NCI-H774 (cell line): ENCODE data around the gene CTBP2.

Source experiments
- DNase-seq: peaks from one replicate; lab custom pipeline; 2025; lab: John Stamatoyannopoulos, UW

Gene CTBP2

DNA sequence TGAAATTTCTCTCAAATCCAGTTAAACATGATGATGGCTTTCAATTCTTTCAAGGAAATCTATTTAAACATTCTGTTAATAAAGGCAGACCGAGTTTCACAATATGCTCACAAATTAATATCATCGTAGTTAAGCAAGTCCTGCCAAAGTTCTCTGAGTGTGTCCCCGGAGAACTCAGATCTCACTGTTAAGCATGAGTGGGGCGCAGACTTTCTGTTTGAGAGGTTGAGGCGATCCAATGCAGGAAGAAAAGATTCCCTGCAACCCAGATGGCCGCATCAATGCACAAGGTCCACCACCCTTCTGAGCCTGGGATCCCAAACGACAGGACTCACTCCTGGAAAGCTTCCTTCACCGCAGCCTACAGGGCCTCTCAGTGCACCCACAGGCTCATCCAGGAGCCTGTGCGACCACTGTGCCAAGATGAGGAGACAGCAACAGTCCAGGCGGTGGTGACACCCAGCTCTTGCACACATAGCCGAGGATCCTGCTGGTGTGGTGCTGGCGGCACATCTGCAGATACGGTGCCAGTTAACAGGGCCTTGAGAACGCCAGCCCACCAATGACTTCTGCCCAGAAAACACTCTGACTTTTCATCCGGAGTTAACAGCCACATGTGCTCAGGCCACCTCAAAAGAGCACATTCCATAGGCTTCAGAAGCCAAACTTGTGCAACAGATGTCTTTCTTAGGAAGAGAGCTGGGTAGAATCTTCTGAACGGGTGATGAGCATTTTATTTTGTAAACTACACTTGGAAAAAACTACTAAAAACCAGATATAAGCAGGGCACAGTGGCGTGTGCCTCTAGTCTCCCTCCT lies 116.3 kb downstream of the CTBP2 start:
- DNase-seq, result no peak

DNA sequence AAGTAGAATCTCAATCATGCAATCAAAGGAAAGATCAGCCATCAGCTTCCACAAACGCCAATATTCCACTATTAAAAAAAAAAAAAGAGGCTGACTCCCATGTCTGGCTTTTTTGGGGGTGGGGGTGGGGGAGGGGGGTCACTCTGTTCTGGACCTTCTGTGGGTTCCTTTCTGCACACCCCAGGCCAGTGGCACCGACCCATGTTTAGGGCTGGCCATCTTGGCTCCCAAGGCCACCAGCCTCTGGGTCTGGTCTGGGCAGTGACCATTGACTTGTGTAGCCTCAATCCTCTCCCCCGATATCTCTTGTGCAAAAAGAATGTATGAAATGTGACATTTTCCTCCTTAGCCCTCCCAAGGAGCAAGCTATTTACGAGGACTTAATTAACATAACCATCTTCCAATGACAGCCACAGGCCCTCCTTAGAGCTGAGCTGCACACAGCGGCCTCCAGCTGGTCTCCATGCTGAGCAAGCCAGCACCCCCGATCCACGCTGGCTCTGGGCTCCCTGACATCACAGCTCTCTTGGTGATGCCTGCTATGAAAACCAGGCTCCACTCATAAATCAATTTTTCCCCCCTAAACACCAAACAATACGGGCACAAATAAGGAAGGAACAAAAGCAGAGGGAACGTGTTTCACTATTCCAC lies 118.4 kb downstream of the CTBP2 start:
- no peak for DNase-seq

DNA sequence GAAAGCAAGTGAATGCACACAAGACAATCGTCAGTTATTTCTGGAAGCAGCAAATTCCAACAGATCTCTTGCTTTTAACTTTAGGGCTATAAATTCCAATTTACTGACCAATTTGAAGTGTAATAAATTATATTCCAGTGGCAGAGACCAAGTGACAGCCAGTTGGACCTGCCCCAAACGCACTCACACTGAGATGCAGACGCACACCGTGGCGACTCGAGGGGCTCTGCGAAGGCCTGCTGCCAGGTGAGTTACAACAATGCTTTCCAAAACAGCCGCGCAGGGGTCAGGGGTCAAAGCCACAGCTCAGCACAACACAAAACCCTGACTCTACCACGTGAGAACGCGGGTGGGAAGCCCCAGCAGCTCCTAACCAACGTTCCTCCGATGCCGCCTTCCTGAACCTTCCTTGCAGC lies 121.0 kb downstream of the CTBP2 start:
- no peak for DNase-seq

GRCh38 chr10:125038637-125039036 lies 121.7 kb downstream of the CTBP2 start:
- DNase-seq, result no peak

DNA sequence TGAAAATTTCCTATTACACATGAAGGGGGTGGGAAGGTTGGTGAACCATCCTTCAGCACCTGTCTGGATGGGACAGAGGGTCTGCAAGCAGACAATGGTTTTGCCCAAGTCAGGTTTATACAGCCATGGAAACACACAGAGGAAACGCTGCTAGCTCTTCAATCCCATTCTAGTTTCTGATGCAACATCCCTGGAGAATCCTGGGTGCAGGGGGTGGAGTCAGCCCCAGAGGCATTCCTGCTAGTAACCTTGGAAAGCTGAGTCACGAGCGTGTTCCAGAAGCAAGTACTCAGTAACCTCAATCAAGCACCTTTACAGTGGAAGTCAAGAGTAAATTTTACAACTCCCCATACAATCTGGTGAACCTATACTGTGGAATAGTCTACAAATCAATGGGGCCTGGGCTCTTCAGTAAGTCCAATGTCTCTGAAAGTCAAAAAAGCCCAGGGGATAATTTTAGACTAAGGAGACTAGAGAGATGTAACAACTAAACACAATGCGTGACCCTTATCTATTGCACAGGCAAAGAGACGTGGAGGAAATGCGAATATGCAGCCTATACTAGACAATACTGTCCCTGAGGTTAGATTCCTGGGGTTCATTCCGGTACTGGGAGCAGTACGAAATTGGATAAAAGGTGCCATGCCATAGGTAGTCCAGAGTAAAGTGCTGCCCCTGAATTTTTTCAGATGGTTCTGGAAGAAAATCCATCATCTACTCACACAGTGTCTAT lies 123.1 kb downstream of the CTBP2 start:
- DNase-seq, result no peak

DNA sequence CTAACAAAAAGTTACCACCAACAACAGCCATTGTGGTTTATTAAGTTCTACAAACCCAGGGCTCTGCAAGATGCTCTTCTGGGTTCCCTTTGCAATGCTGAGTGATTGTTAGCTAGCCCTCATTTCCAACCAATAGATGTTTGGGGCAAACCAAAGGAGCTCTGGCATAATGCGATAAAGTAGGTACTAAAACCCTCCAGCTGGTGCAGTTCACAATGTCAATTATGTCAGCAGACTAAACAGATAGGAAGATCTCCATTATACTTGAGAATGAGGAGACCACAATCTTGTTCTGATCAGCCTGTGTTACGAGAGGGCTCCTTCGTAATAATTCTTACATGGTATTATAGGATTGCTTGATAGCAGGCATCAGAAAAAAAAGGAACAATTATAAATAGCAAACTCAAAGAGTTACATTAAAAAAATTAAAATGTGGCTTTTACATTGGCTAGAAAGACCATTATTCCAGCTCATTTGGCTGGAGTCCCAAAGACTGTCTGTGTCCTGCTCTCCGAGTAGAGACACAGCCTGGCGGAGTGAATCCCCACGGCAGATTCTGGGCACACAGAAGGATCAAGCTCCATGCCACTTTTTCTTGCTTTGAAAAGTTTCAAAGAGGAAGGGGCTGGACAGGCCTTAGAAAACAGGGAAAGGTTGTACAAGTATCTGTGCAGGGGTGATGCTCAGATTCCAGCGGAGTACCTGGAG lies 124.6 kb downstream of the CTBP2 start:
- DNase-seq, result no peak

- no peak for DNase-seq
Measured at GRCh38 chr10:125035136-125035535, 125.2 kb downstream of the CTBP2 start.

DNA sequence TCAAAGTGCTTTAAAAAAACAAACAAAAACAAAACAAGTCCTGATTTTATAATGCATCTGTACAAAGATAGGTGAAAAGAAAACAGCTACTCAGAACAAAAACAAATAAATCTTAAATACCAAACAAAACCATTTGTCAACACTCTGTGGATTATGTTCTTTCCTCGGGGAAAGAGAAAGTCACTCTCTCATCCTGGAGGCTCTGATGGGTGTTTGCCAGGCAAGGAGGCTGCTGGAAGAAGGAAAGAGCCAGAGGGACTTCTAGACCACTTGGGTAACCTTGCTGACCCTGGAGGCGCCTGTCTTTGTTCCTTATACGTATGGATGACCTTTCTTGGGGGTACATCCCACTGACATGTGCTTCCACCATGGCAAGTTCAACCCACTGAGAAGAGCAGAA lies 125.7 kb downstream of the CTBP2 start:
- DNase-seq, result no peak

DNA sequence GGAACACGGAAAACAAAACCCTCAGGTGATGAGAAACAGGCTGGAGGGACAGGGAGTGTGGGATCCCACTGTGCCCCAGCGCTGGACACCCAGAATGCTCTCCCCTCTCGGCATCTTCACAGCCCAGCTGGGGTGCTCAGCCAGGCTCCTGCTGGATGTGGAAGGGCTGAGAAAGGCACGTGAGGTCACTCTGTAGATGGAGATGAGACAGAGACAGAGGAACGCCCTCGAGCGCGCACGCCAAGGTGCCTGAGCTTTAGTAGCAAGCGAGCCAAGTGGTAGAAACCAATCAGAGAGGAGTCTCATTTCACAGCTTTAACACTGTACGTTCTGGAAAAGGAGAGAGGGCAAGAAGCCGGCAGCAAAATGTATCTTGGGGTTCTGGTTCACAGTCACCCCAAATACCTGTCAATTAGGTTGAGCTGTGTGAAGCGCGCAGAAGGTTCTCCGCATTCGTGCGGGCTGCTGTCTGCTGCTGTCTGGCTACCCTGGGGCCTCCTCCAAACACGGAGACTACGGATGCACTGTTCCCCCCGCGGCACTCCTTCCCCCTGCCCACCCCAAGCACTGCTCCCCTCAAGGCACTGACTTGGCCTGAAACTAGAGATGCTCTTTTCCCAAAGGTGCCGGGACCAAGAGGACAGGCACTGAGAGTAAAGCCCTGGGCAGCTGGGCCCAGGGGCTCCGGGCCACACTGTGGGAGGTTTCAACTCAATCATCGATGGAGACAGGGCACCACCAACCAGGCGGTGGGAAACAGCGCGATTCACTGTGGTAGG lies 127.0 kb downstream of the CTBP2 start:
- DNase-seq, result no peak

GRCh38 chr10:125032474-125033020 lies 127.8 kb downstream of the CTBP2 start:
- no peak for DNase-seq

DNA sequence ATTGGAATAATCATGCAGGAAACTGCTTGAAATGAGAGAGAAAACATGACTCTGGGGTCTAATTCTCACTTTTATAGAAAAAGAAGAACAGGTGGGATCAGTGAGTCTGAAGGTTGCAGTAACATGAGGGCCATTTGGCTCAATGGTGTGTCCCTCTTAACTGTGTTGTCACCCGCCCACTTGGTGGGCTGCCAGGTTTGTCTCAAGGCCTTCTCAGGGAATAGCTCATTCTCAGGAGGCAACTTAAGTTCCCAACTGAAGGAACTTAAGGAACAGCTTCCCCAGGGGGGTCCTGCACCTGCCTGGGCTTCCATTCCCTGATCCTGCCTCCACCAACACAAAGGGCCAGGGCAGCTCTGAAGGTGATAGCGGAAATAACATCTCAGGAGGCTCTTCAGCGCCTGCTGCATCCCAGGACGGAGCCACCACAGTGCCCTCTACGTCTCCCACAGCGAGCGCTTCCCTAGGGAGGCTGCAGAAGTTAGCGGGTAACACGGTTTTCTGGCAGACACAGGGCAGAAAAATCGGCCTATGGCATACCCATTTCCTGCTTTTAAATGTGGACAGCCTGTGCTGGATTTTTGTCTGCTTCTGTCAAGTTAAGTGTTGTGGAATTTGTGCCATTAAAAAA lies 129.7 kb downstream of the CTBP2 start:
- DNase-seq, result no peak

DNA sequence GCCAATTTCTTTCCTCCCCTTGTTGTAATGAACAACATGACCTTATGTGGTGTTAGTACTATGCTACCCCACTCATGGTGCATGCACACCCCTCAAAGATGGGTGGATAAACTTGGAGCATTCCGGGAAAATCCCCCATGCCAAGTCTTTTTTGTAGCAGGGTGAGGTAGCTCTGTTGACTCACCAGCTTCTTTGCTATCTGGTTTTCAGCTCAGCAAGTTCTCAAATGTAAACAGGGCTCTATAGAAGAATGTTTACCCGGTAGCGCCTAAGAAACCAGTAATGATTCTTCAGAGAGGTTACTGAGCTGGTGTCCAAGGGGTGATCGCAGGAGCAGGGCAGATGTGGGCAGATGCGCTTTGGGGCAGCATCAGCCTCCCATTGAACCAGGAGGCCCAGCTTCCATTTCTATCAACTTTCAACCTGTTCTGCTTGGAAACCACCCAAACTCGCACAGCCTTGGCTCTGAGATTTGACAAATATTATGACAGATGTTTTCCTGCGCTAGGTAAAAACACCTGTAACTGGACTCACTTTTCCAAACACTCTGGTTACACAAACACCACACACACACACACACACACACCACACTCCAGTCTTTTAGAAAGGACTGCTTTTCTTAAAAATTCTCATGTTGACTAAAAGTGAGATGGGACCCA lies 130.7 kb downstream of the CTBP2 start:
- no peak for DNase-seq

DNA sequence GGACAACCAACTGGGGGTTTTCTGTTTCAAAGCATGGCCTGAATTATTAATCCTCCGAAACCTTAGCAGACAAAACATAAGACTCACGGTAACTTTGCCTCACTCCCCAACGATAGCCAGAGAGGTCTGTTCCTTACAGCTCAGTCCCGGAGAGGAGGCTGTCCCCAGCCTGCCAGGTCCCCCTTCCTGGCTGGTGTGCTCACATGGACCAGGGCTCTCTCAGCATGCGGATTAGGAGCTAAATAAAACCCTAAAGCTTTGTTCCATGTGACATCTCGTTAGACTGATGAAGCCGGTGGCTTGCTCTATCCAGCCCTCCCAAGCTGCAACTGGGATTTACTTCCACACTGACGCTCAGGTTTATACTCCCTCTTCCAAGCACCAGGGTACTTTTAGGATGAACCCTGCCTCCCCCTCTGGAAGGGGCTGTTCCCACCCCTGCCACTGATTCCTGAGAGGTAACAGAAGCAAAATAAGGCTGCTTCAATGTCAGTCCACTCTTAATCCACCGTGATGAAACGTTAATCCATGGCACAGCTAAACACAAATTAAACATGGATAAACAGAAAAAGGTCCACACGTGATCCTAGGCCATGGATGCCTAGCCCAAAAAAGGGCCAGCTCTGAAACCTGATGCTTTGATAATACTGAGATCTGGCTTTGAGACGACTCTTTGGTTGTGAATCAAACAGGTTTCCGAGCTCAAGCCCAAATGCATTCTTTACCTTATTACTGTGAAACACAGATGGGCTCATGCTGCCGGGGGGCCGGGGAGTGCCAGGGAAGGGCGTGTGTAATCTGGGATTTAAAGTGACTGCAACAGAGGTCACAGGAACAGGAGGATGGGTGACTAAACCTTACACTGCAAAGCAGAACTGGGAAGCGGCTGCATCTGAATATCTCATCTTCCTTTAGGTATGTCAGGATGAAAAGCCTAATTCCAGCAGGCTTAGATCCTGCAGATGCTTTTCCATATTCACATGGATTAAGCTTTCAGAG lies 132.2 kb downstream of the CTBP2 start:
- DNase-seq, result no peak

DNA sequence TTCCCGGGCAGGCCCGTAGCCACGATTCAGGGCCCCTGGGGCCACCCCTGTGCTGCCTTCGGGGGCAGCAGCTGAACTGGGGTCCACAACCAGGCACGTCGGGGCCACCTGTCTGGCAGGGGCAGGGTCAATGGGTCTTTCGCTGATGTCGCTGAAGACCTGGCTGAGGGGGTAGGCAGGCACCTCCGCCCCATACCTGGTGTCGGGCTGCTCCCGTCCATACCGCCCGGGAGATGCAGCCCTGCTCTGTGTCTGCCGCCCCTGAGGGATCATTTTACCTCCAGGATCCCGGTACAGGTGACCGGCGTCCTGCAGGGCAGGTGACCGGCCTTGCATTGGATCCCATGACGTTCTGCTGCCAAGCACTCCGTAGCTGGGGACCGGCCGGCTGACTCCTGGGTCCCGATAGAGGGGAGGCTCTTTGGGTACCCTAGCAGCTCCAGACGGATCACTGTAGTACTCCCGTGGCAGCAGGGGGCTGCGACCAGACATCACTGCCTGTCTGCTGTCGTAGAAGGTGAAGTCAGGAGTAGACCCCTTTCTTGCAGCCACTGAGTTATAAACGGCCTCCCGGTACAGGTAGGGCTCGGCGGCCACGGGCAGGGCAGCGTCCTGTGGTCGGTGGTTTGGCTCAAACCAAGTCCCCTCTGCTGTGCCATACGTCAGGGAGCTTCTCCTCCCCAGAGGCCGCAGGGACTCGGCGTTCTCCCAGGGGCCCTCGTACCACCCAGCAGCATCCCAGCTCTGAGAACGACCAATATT lies 133.2 kb downstream of the CTBP2 start:
- DNase-seq, result no peak

DNA sequence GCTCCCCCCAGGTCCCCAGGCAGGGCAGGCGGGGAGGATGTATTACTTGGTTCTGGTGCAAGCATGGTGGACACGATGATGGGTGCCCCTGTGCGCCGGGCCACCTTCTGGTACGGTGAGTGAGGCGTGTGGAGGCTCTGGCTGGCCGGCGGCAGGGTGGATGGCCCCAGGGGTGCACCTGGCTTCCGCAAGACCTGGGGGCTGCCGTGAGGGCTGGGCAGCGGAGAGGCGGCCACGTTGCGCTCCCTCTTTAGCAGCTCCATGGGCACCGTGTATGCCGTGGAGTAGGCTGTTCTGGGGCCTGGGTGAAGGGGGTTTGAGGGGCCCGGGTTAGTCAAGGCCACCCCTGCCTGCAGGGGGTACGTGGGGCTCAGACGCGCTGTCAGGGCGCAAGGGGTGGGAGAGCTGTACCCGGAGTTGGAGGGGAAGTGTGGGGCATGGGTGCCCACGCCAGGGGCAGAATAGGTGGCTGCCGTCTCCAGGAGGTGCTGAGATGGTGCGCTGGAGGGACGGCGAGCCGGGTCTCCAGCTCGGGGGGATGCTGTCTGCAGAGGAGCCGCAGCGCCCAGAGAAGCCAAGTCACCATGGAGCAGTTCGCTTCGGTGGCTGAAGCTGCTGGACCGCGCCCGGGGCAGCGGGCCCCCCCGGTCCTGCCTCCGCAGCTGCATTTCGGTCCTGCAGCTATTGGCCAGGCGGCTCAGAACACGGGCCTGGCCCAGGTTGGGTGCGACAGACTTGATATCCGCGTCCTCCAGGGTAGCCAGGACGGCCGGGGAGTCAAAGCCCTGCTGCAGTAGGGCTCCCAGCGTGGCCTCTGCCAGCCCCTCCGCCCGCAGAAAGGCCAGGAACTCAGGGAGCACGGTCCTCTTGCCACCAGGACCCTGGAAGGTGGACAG lies 134.1 kb downstream of the CTBP2 start:
- no peak for DNase-seq

DNA sequence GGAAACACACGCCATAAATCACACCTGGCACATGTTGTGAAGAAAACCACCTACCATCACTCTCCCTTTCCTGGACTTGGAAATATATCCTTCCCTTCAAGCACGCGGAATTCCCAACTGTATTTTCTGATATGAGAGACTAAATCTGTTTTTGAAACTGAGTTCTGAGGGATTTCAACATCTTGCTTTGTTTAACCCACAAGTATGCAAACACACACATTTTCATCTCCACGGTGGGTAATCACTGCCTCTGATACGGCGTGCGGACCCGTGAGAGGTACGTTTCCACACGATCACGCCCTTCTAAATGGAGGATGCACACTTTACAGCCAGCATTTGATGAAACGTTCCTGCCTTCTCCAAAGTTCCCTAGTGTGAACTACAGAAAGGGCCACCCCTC lies 135.0 kb downstream of the CTBP2 start:
- no peak for DNase-seq
